PC-3 (cell line): ENCODE measurements around the gene ASB7. TPM values are rescaled to one million over a fixed set of nuclear protein-coding genes. Genes with fewer than 3 reads are reported as not detected.

Source experiments
- ATAC-seq: fragments of 200-7000 bp; cut with Tn5 transposase; 2 replicates; pipeline ENCODE4 v1.9.1; 2020; ENCODE audit warnings: mild to moderate bottlenecking, moderate library complexity
- BruUV-seq: library from RNA; stranded (reverse); fragments of 400-500 nt; replicated peaks from 2 replicates; lab custom pipeline; 2021; lab: Mats Ljungman, UMichigan
- CTCF ChIA-PET: fragments of 300-600 bp; sonication (Branson Sonifier 250); formaldehyde crosslinking; loops from one replicate; lab custom pipeline; 2022; ENCODE audit warnings: antibody characterized with exemption; lab: Charles Lee
- POLR2A ChIA-PET: fragments of 300-600 bp; sonication (Branson Sonifier 250); formaldehyde crosslinking; loops from one replicate; lab custom pipeline; 2022; ENCODE audit warnings: antibody characterized with exemption; ENCODE audit not compliant: unreplicated experiment; lab: Charles Lee
- DNase-seq: peaks from one replicate; pipeline ENCODE4 v3.0.0-alpha.2; 2015
- H2AFZ ChIP-seq: fragments of 300-600 bp; sonication (generic); 2 replicates; pipeline ENCODE4 v1.6.0; 2016; ENCODE audit warnings: antibody characterized with exemption, low read length
- H3F3A ChIP-seq: fragments of 300-600 bp; sonication (generic); one replicate; pipeline ENCODE4 v1.6.0; 2017; ENCODE audit warnings: antibody characterized with exemption, low read length, control low read depth, mild to moderate bottlenecking; ENCODE audit not compliant: unreplicated experiment
- H3K27ac ChIP-seq: fragments of 300-600 bp; sonication (generic); 2 replicates; pipeline ENCODE4 v1.5.1; 2016; ENCODE audit warnings: mild to moderate bottlenecking, low read length
- H3K27me3 ChIP-seq: fragments of 300-600 bp; sonication (generic); 2 replicates; pipeline ENCODE4 v1.6.1; 2016; ENCODE audit warnings: low read length, mixed read lengths
- H3K36me3 ChIP-seq: fragments of 300-600 bp; sonication (generic); 2 replicates; pipeline ENCODE4 v1.6.1; 2016; ENCODE audit warnings: low read depth, mixed run types, low read length, mixed read lengths
- H3K4me1 ChIP-seq: fragments of 300-600 bp; sonication (generic); 2 replicates; pipeline ENCODE4 v1.5.1; 2016; ENCODE audit warnings: low read length; ENCODE audit not compliant: insufficient read depth
- H3K4me2 ChIP-seq: fragments of 300-600 bp; sonication (generic); 2 replicates; pipeline ENCODE4 v1.6.0; 2016; ENCODE audit warnings: low read length
- H3K4me3 ChIP-seq: fragments of 300-600 bp; sonication (generic); 2 replicates; pipeline ENCODE4 v1.5.1; 2016; ENCODE audit warnings: mild to moderate bottlenecking, low read length, mixed read lengths
- H3K79me2 ChIP-seq: fragments of 300-600 bp; sonication (generic); 2 replicates; pipeline ENCODE4 v1.6.1; 2017; ENCODE audit warnings: low read length, mixed read lengths
- H3K9ac ChIP-seq: fragments of 300-600 bp; sonication (generic); 2 replicates; pipeline ENCODE4 v1.6.0; 2016; ENCODE audit warnings: mild to moderate bottlenecking, low read length
- H3K9me2 ChIP-seq: fragments of 300-600 bp; sonication (generic); replicated peaks from 2 replicates; pipeline ENCODE4 v1.6.1; 2016; ENCODE audit warnings: mixed run types, low read length, mixed read lengths
- H3K9me3 ChIP-seq: fragments of 300-600 bp; sonication (generic); 2 replicates; pipeline ENCODE4 v1.6.1; 2016; ENCODE audit warnings: low read length, mixed read lengths
- H4K20me1 ChIP-seq: fragments of 300-600 bp; sonication (generic); 2 replicates; pipeline ENCODE4 v1.6.1; 2016; ENCODE audit warnings: low read length, mixed read lengths
- CTCF ChIP-seq: fragments of 300-600 bp; sonication (generic); conservative IDR thresholded peaks from 2 replicates; pipeline ENCODE4 v1.5.1; 2017; ENCODE audit warnings: antibody characterized with exemption, low read depth, mild to moderate bottlenecking, low read length
- EZH2 ChIP-seq: fragments of 300-600 bp; sonication (generic); IDR thresholded peaks from one replicate; pipeline ENCODE4 v1.6.1; 2017; ENCODE audit warnings: antibody characterized with exemption, mild to moderate bottlenecking, low read length; ENCODE audit not compliant: unreplicated experiment
- EZH2phosphoT487 ChIP-seq: fragments of 300-600 bp; sonication (generic); IDR thresholded peaks from 2 replicates; pipeline ENCODE4 v1.6.1; 2018; ENCODE audit warnings: mild to moderate bottlenecking, antibody characterized with exemption, low read length, borderline replicate concordance
- intact Hi-C: fragments of 100-400 bp; cut with micrococcal nuclease; formaldehyde crosslinking; loops from 2 replicates; pipeline ENCODE4 v1.9.0; 2023
- total RNA-seq: library from RNA; depleted of rRNA; stranded (reverse); fragments of >200 nt; gene quantifications from 2 replicates; pipeline ENCODE4 v1.2.3, GENCODE V29; 2014

Gene ASB7
- total RNA-seq, 1 experiment from 2014 or later = 7.8 TPM

GRCh38 chr15:100597862-100598261 is 4.5 kb upstream of the ASB7 start:
- Histone ChIP-seq H3K9ac (no peak overlapping the region), H3K4me3 (no peak overlapping the region), H3F3A (no peaks in the 10 kb centered on the region), H3K27me3 (no peaks in the 10 kb centered on the region), H3K36me3 (peaks cover 7% of the 10 kb centered on the region; the same call in 1 of the 2 replicates), H3K27ac (no peak overlapping the region), H3K9me3 (no peaks in the 10 kb centered on the region), H4K20me1 (no peaks in the 10 kb centered on the region), H3K9me2 (no peaks in the 10 kb centered on the region), H3K4me1 (peaks cover 10% of the 10 kb centered on the region), H2AFZ (no peak overlapping the region), H3K4me2 (no peak overlapping the region), H3K79me2 (peaks cover 93% of the 10 kb centered on the region)
- DNase-seq = no peak
- ATAC-seq = no peak
- intact Hi-C loops = no loop called here
- TF ChIP-seq CTCF (no peak), EZH2phosphoT487 (no peak), EZH2 (no peak)
- ChIA-PET CTCF (no interaction called here), POLR2A (interaction anchor here (0.6 kb wide), 1 partner anchor 24 kb away, joined by 12 read pairs; no protein-coding TSS in a partner anchor)
- BruUV-seq = no TSS peak

DNA sequence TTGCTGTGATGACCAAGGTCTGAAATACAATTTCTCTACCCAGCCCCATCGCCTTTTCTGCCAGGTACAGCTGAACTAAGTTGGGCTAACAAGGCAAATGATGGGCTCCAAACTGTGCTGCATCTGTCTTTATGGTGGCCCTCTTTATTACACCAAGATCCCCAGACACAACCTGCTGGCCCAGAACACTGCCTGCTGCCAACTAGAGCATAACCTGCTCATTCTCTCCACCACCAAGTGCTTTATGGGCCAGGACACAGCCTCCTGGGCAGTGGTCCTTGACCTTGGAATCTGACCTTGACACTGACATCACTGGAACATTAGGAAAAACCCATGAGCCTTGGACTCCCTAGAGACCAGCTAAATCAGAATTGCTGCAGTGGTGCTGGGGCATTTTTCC is 3.7 kb upstream of the ASB7 start:
- H3K9ac ChIP-seq = no peak overlapping the region
- H3K9me2 ChIP-seq = no peaks in the 10 kb centered on the region
- peaks cover 93% of the 10 kb centered on the region for H3K79me2 ChIP-seq
- H3K36me3 ChIP-seq = 0 out of 2 replicates have a peak, but pooled peaks cover 3% of the 10 kb centered on the region
- DNase-seq (no peak), ATAC-seq (no peak)
- H3K4me3 ChIP-seq = no peak overlapping the region
- ChIA-PET CTCF (no interaction called here), POLR2A (no interaction called here)
- intact Hi-C loops = no loop called here
- H2AFZ ChIP-seq = no peak overlapping the region
- no peak overlapping the region for H3K27ac ChIP-seq
- no peaks in the 10 kb centered on the region for H3K9me3 ChIP-seq
- no peaks in the 10 kb centered on the region for H3K27me3 ChIP-seq
- H3K4me2 ChIP-seq = no peak overlapping the region
- no peaks in the 10 kb centered on the region for H3F3A ChIP-seq
- H4K20me1 ChIP-seq = no peaks in the 10 kb centered on the region
- TF ChIP-seq EZH2 (no peak), EZH2phosphoT487 (no peak), CTCF (no peak)
- H3K4me1 ChIP-seq = peaks cover 13% of the 10 kb centered on the region
- no TSS peak for BruUV-seq

GRCh38 chr15:100601163-100601562 is 1.2 kb upstream of the ASB7 start:
- intact Hi-C loops = no loop called here
- POLR2A ChIA-PET = interaction anchor here (0.5 kb wide), 1 partner anchor 566 kb away, joined by 3 read pairs; no protein-coding TSS in a partner anchor
- H3K79me2 ChIP-seq = peaks cover 92% of the 10 kb centered on the region
- peak overlapping the region; percentile 90 for H2AFZ ChIP-seq
- peaks cover 22% of the 10 kb centered on the region for H3K4me1 ChIP-seq
- no peaks in the 10 kb centered on the region for H3F3A ChIP-seq
- H3K9ac ChIP-seq = peak overlapping the region; percentile 90
- H4K20me1 ChIP-seq = no peaks in the 10 kb centered on the region
- no peaks in the 10 kb centered on the region; the same call in 1 of the 2 replicates for H3K36me3 ChIP-seq
- no peak for TF ChIP-seq CTCF
- TF ChIP-seq EZH2 = no peak
- TF ChIP-seq EZH2phosphoT487 = no peak
- no TSS peak for BruUV-seq
- peak overlapping the region; percentile 98 for H3K4me3 ChIP-seq
- DNase-seq = peak; percentile 2
- CTCF ChIA-PET = no interaction called here
- ATAC-seq = no peak
- H3K27me3 ChIP-seq = no peaks in the 10 kb centered on the region
- H3K9me2 ChIP-seq = no peaks in the 10 kb centered on the region
- peak overlapping the region; percentile 96 for H3K4me2 ChIP-seq
- no peak overlapping the region for H3K27ac ChIP-seq
- H3K9me3 ChIP-seq = no peaks in the 10 kb centered on the region
